CD4-positive, alpha-beta T cell (primary cell): Measurements from ENCODE around the gene DPM2. TPM values are rescaled to one million over a fixed set of nuclear protein-coding genes. Genes with fewer than 3 reads are reported as not detected.

Experiments used
- ATAC-seq: fragments of 200-7000 bp; cut with Tn5 transposase; one replicate; pipeline ENCODE4 v1.10.0; 2022; ENCODE audit warnings: mild to moderate bottlenecking; ENCODE audit not compliant: poor library complexity
- CTCF ChIA-PET: fragments of 350-600 bp; sonication (Branson Sonifier 250); formaldehyde crosslinking; loops from one replicate; lab custom pipeline; 2021; ENCODE audit warnings: antibody characterized with exemption, inconsistent platforms; lab: Charles Lee
- POLR2A ChIA-PET: fragments of 350-600 bp; sonication (Branson Sonifier 250); formaldehyde crosslinking; loops from one replicate; lab custom pipeline; 2021; ENCODE audit warnings: antibody characterized with exemption, inconsistent platforms; lab: Charles Lee
- DNase-seq, 14 experiments: peaks; one replicate each; pipeline ENCODE4 v3.0.0-alpha.2; 2013 to 2020; ENCODE audit warnings: mixed read lengths in 2 of 14
- H3K27ac ChIP-seq, 2 donors: one replicate each; pipeline versions ENCODE4 v1.5.1 to v1.7.0; 2013; ENCODE audit warnings: low read length in 2 of 2, low read depth in 1 of 2, mild to moderate bottlenecking in 1 of 2
- H3K27me3 ChIP-seq, 2 experiments: 1 replicate in 1 of 2; 2 replicates in 1 of 2; pipeline versions ENCODE4 v1.6.1 to v1.7.0; 2013; ENCODE audit warnings: low read length in 2 of 2, control low read depth in 1 of 2, mild to moderate bottlenecking in 1 of 2, moderate library complexity in 1 of 2; ENCODE audit not compliant: insufficient read depth in 2 of 2, control insufficient read depth in 1 of 2
- H3K36me3 ChIP-seq: one replicate; pipeline ENCODE4 v1.6.1; 2013; ENCODE audit warnings: low read length, control low read depth; ENCODE audit not compliant: insufficient read depth
- H3K4me1 ChIP-seq: one replicate; pipeline ENCODE4 v1.6.1; 2013; ENCODE audit warnings: low read length, control low read depth; ENCODE audit not compliant: insufficient read depth
- H3K4me3 ChIP-seq: one replicate; pipeline ENCODE4 v1.5.1; 2013; ENCODE audit warnings: mild to moderate bottlenecking, low read length, moderate library complexity
- H3K9me3 ChIP-seq, 2 experiments: 1 replicate in 1 of 2; 2 replicates in 1 of 2; pipeline versions ENCODE4 v1.6.1 to v1.7.0; 2013; ENCODE audit warnings: low read length in 2 of 2, mild to moderate bottlenecking in 2 of 2, control low read depth in 1 of 2, moderate library complexity in 1 of 2; ENCODE audit not compliant: control insufficient read depth in 1 of 2, insufficient read depth in 1 of 2
- H3K27ac Mint-ChIP-seq: one replicate; pipeline ENCODE4 v1.8.0; 2020; ENCODE audit warnings: mixed read lengths
- H3K27me3 Mint-ChIP-seq: one replicate; pipeline ENCODE4 v1.8.0; 2021; ENCODE audit warnings: mixed read lengths
- H3K36me3 Mint-ChIP-seq: one replicate; pipeline ENCODE4 v1.8.0; 2021; ENCODE audit warnings: low read depth, mixed read lengths
- H3K4me1 Mint-ChIP-seq: one replicate; pipeline ENCODE4 v1.8.0; 2021; ENCODE audit warnings: low read depth, mixed read lengths
- H3K4me3 Mint-ChIP-seq: one replicate; pipeline ENCODE4 v1.8.0; 2020; ENCODE audit warnings: mild to moderate bottlenecking, mixed read lengths
- H3K9me3 Mint-ChIP-seq: one replicate; pipeline ENCODE4 v1.8.0; 2020; ENCODE audit warnings: mixed read lengths
- CTCF ChIP-seq: fragments of 200-600 bp; IDR thresholded peaks from one replicate; pipeline ENCODE4 v1.8.0; 2022; ENCODE audit warnings: antibody characterized with exemption, mild to moderate bottlenecking
- intact Hi-C, 2 experiments: fragments of 100-400 bp; cut with DNase I in 1 of 2; cut with micrococcal nuclease in 1 of 2; formaldehyde crosslinking; loops; one replicate each; pipeline versions ENCODE4 v1.15.1 to v1.9.0; 2023 to 2025; cut with DNase I, micrococcal nuclease
- total RNA-seq, 174 experiments: library from RNA in 2 of 174; stranded (reverse) in 2 of 174; gene quantifications; one replicate each; pipeline ENCODE4 v1.2.3 and lab custom pipeline; 2021 to 2026

The DPM2 gene
- total RNA-seq, 2 experiments from 2014 or later: 41.7 to 47.6 TPM

DNA sequence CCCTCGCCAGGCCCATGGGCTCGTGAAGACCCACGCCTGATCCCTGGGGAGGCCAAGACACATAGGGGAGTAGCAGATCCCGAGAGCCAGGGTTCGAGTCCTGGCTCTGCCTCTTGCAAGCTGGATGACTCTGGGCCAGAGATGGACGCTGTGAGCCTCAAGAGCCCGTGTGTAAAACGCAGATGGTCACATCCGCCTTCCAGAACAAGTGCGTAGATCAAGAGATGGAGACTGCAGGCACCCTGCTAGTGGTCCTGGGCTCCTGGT lies 29.1 kb downstream of the DPM2 start:
- no peak overlapping the region for H3K4me3 Mint-ChIP-seq
- TF ChIP-seq CTCF: no peak
- peaks cover 41% of the 10 kb centered on the region for H3K4me1 Mint-ChIP-seq
- H3K27me3 Mint-ChIP-seq: no peaks in the 10 kb centered on the region
- Histone ChIP-seq H3K4me1 (peaks cover 49% of the 10 kb centered on the region), H3K27ac (no peak overlapping the region), H3K9me3 (no peaks in the 10 kb centered on the region), H3K4me3 (no peak overlapping the region), H3K27me3 (no peaks in the 10 kb centered on the region), H3K36me3 (peaks cover 34% of the 10 kb centered on the region)
- peaks cover 47% of the 10 kb centered on the region for H3K36me3 Mint-ChIP-seq
- H3K27ac Mint-ChIP-seq: peak overlapping the region; percentile 98
- ATAC-seq: no peak
- DNase-seq: peak in 1 of 14 experiments; percentile 30
- POLR2A ChIA-PET: interaction anchor here (0.6 kb wide), 1 partner anchor 1329 kb away, joined by 3 read pairs; no protein-coding TSS in a partner anchor
- no peaks in the 10 kb centered on the region for H3K9me3 Mint-ChIP-seq
- intact Hi-C loops: loop anchor here in 1 of 2 experiments (5.0 kb wide), 2 partner anchors 121 to 171 kb away; partner anchors contain the start of genes CDK9 and TOR2A
- CTCF ChIA-PET: interaction anchor here (0.7 kb wide), 1 partner anchor 13 kb away, joined by 3 read pairs; no protein-coding TSS in a partner anchor

DNA sequence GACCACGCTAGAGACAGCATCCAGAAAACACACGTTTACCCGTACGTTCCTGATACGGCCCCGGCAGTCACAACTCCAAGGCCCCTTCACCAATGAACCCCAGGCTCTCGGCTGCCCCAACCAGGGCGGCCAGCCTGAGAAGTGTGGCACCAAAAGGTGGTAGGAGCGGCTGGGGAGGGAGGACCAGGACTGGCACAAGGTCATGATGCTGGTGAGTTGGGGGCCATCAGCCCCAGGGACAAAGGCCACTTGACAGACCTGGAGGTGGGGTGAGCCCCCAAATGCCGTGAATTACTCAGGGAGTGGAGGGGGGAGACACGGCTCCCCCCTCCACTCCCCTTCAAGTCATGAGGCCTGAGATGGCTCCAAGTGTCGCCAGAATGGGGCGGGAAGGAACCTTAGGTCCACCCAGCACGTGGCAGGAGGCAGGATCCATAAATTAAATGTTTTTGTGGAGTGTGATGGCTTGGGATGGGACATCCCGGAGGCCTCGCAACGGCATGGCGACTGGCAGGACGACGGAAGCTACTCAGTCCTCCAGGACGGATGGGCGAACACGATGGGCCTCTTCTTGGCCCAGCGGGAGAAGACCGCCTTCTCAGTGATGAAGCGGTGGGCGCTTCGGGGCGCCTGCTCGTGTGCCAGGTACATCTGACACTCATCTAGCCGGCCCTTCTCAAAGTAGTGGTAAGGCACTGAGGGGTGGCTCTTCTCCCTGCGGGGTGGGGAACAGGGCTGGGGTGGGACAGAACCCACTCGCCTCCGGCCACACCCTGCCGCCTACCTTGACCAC lies 29.6 kb downstream of the DPM2 start:
- peaks cover 47% of the 10 kb centered on the region for H3K4me1 Mint-ChIP-seq
- CTCF ChIA-PET: no interaction called here

DNA sequence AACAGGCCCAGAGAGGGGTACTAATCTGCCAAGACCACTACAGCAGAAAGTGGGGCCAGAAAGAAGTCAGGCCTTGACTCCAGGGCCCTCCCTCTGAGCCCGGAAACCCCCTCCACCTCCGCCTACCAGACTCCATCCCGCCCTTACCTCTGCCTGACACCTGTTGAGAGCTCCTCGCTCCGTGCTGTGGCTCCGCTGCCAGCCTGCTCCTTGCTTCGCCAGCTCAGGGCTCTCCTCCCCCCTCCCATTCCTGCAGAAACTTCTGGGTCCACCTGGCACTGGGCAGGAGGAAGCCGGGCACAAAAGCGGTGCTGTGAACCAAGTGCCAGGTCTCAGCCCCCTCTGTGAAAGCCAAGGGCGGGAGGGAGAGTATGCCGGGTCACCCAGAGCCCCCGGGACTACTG lies 31.9 kb downstream of the DPM2 start:
- H3K27ac Mint-ChIP-seq: peak overlapping the region; percentile 98
- ChIA-PET POLR2A (interaction anchor here (0.5 to 5.0 kb wide), 17 partner anchors 8 to 455 kb away, joined by 3 to 77 read pairs (median 6); partner anchors contain the start of genes CDK9, ENG, FPGS and PIP5KL1), CTCF (interaction anchor here (1.5 to 2.0 kb wide), 3 partner anchors 11 to 171 kb away, joined by 4 to 6 read pairs (median 5); partner anchors contain the start of genes ST6GALNAC4 and TOR2A)
- ATAC-seq (peak; percentile 62), DNase-seq (peak; percentile 49 to 88 (median 74))
- intact Hi-C loops: loop anchor here in 1 of 2 experiments (1.0 to 5.0 kb wide), 3 partner anchors 12 to 168 kb away; partner anchors contain the start of genes CDK9, ST6GALNAC4 and TOR2A
- Histone ChIP-seq H3K27ac (peak overlapping the region; percentile 95 to 98), H3K9me3 (no peaks in the 10 kb centered on the region), H3K36me3 (peaks cover 20% of the 10 kb centered on the region), H3K4me1 (peaks cover 61% of the 10 kb centered on the region), H3K4me3 (peak overlapping the region; percentile 63), H3K27me3 (no peaks in the 10 kb centered on the region)
- H3K9me3 Mint-ChIP-seq: no peaks in the 10 kb centered on the region
- H3K4me3 Mint-ChIP-seq: peak overlapping the region; percentile 89
- peaks cover 58% of the 10 kb centered on the region for H3K4me1 Mint-ChIP-seq
- no peak for TF ChIP-seq CTCF
- peaks cover 27% of the 10 kb centered on the region for H3K36me3 Mint-ChIP-seq
- no peaks in the 10 kb centered on the region for H3K27me3 Mint-ChIP-seq

More for the DNA sequence above, 29.6 kb downstream of the DPM2 start:
- ATAC-seq (no peak), DNase-seq (peak in 1 of 14 experiments; percentile 19)
- no peaks in the 10 kb centered on the region for H3K9me3 ChIP-seq
- Mint-ChIP-seq H3K27me3 (no peaks in the 10 kb centered on the region), H3K4me3 (no peak overlapping the region), H3K27ac (peak overlapping the region; percentile 98), H3K9me3 (no peaks in the 10 kb centered on the region), H3K36me3 (peaks cover 48% of the 10 kb centered on the region)
- no peak overlapping the region for H3K4me3 ChIP-seq
- TF ChIP-seq CTCF: no peak
- H3K27ac ChIP-seq: no peak overlapping the region
- H3K36me3 ChIP-seq: peaks cover 34% of the 10 kb centered on the region
- H3K27me3 ChIP-seq: no peaks in the 10 kb centered on the region
- POLR2A ChIA-PET: interaction anchor here (0.6 to 5.0 kb wide), 4 partner anchors 8 to 1329 kb away, joined by 3 to 77 read pairs (median 12); partner anchors contain the start of gene ST6GALNAC4
- intact Hi-C loops: loop anchor here in 1 of 2 experiments (5.0 kb wide), 2 partner anchors 121 to 171 kb away; partner anchors contain the start of genes CDK9 and TOR2A
- H3K4me1 ChIP-seq: peaks cover 54% of the 10 kb centered on the region
